ENCODE measurements around the gene TMEM37. TPM values are rescaled to one million over a fixed set of nuclear protein-coding genes. Genes with fewer than 3 reads are reported as not detected.

The TMEM37 gene
- polyA plus RNA-seq, 1 of the 3 experiments (the other 2 are of a cell fraction): 0.25 TPM

DNA sequence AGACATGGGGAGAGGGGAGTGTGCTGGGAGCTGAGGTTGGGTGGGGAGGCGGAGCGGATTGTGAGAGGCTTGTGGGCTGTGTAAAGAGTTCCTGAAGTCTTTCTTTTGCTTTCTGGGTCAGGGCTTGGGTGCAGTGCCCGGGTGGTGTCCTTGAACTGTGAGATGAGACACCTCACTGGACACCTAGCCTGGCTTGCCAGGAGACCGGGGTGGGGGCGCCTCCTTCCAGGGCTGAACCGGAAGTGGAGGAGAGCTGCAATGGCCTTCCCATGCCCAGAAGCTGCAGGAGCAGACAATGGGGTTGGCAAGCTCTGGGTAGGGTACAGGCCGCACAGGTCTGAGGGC, 4.3 kb downstream of the TMEM37 start:
- H3K4me2 ChIP-seq: no peak overlapping the region
- H3K9me3 ChIP-seq: no peaks in the 10 kb centered on the region
- H3K27ac ChIP-seq (ENCODE audit: low read depth in 2 of 2, low read length in 1 of 2): no peak overlapping the region
- no peak overlapping the region for H3K4me3 ChIP-seq (ENCODE audit: low read depth in 2 of 2, low read length in 1 of 2)
- no peak overlapping the region for H3K9ac ChIP-seq
- TF ChIP-seq RAD21 (IDR thresholded peaks at IDR 0.05; ENCODE audit: low read length) (no peak), GABPA (IDR thresholded peaks at IDR 0.05; ENCODE audit: low read depth) (no peak), POLR2AphosphoS5 (IDR thresholded peaks at IDR 0.05; ENCODE audit: low read depth, low read length) (no peak), NRF1 (IDR thresholded peaks at IDR 0.05; ENCODE audit: low read depth, low read length) (no peak), FOSL2 (IDR thresholded peaks at IDR 0.05; ENCODE audit: borderline replicate concordance, low read depth) (no peak), SIN3A (IDR thresholded peaks at IDR 0.05; ENCODE audit: borderline replicate concordance, low read depth, low read length) (no peak)
- TF ChIP-seq, protein P1, sequence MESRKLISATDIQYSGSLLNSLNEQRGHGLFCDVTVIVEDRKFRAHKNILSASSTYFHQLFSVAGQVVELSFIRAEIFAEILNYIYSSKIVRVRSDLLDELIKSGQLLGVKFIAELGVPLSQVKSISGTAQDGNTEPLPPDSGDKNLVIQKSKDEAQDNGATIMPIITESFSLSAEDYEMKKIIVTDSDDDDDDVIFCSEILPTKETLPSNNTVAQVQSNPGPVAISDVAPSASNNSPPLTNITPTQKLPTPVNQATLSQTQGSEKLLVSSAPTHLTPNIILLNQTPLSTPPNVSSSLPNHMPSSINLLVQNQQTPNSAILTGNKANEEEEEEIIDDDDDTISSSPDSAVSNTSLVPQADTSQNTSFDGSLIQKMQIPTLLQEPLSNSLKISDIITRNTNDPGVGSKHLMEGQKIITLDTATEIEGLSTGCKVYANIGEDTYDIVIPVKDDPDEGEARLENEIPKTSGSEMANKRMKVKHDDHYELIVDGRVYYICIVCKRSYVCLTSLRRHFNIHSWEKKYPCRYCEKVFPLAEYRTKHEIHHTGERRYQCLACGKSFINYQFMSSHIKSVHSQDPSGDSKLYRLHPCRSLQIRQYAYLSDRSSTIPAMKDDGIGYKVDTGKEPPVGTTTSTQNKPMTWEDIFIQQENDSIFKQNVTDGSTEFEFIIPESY (IDR thresholded peaks at IDR 0.05; ENCODE audit: borderline replicate concordance, low read depth): no peak
- TF ChIP-seq, protein P2, sequence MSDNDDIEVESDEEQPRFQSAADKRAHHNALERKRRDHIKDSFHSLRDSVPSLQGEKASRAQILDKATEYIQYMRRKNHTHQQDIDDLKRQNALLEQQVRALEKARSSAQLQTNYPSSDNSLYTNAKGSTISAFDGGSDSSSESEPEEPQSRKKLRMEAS (IDR thresholded peaks at IDR 0.05; ENCODE audit: low read depth): no peak
- TF ChIP-seq, protein P3, sequence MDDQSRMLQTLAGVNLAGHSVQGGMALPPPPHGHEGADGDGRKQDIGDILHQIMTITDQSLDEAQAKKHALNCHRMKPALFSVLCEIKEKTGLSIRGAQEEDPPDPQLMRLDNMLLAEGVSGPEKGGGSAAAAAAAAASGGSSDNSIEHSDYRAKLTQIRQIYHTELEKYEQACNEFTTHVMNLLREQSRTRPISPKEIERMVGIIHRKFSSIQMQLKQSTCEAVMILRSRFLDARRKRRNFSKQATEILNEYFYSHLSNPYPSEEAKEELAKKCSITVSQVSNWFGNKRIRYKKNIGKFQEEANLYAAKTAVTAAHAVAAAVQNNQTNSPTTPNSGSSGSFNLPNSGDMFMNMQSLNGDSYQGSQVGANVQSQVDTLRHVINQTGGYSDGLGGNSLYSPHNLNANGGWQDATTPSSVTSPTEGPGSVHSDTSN (IDR thresholded peaks at IDR 0.05): no peak
- TF ChIP-seq, protein P4, sequence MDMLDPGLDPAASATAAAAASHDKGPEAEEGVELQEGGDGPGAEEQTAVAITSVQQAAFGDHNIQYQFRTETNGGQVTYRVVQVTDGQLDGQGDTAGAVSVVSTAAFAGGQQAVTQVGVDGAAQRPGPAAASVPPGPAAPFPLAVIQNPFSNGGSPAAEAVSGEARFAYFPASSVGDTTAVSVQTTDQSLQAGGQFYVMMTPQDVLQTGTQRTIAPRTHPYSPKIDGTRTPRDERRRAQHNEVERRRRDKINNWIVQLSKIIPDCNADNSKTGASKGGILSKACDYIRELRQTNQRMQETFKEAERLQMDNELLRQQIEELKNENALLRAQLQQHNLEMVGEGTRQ (IDR thresholded peaks at IDR 0.05; ENCODE audit: borderline replicate concordance, low read depth, low read length): no peak
- H4K20me1 ChIP-seq (ENCODE audit: insufficient read depth): no peaks in the 10 kb centered on the region
- ChIA-PET CTCF (interaction anchor here (2.9 kb wide), 1 partner anchor 40 kb away, joined by 18 read pairs; no protein-coding TSS in a partner anchor), POLR2A (no interaction called here)
- H3F3A ChIP-seq (replicated peaks; ENCODE audit: insufficient read depth): no peaks in the 10 kb centered on the region
- H3K4me1 ChIP-seq (ENCODE audit: control insufficient read depth in 1 of 2, insufficient read depth in 2 of 2, low read depth in 1 of 2, low read length in 1 of 2): peaks cover 0 to 10% of the 10 kb centered on the region in 2 experiments; a peak in 2 of 4 replicates
- DNase-seq: no peak
- H3K79me2 ChIP-seq (ENCODE audit: insufficient read depth): no peaks in the 10 kb centered on the region
- H3K27me3 ChIP-seq (ENCODE audit: insufficient read depth): peaks cover 22% of the 10 kb centered on the region; the same call in 1 of the 2 replicates
- no peaks in the 10 kb centered on the region for H3K36me3 ChIP-seq (replicated peaks in 1 of 2; ENCODE audit: control insufficient read depth in 1 of 2, insufficient read depth in 2 of 2, low read length in 1 of 2)
- 93% methylated on average over 4 of the region's 7 CpGs for WGBS (ENCODE audit: low lambda C conversion rate)
- H3K9me2 ChIP-seq: no peaks in the 10 kb centered on the region
- no peak overlapping the region for H2AFZ ChIP-seq (ENCODE audit: low read depth)

DNA sequence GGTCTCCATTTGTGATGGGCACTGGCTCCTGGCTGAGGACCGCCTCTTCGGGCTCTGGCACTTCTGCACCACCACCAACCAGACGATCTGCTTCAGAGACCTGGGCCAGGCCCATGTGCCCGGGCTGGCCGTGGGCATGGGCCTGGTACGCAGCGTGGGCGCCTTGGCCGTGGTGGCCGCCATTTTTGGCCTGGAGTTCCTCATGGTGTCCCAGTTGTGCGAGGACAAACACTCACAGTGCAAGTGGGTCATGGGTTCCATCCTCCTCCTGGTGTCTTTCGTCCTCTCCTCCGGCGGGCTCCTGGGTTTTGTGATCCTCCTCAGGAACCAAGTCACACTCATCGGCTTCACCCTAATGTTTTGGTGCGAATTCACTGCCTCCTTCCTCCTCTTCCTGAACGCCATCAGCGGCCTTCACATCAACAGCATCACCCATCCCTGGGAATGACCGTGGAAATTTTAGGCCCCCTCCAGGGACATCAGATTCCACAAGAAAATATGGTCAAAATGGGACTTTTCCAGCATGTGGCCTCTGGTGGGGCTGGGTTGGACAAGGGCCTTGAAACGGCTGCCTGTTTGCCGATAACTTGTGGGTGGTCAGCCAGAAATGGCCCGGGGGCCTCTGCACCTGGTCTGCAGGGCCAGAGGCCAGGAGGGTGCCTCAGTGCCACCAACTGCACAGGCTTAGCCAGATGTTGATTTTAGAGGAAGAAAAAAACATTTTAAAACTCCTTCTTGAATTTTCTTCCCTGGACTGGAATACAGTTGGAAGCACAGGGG, 5.5 kb downstream of the TMEM37 start:
- no peak overlapping the region for H3K4me2 ChIP-seq
- peaks cover 0 to 6% of the 10 kb centered on the region in 2 experiments; a peak in 1 of 4 replicates for H3K4me1 ChIP-seq (ENCODE audit: control insufficient read depth in 1 of 2, insufficient read depth in 2 of 2, low read depth in 1 of 2, low read length in 1 of 2)
- no peaks in the 10 kb centered on the region for H3K79me2 ChIP-seq (ENCODE audit: insufficient read depth)
- H3K27ac ChIP-seq (ENCODE audit: low read depth in 2 of 2, low read length in 1 of 2): no peak overlapping the region
- no peaks in the 10 kb centered on the region for H3K9me3 ChIP-seq
- no peaks in the 10 kb centered on the region for H4K20me1 ChIP-seq (ENCODE audit: insufficient read depth)
- no peaks in the 10 kb centered on the region for H3F3A ChIP-seq (replicated peaks; ENCODE audit: insufficient read depth)
- H3K27me3 ChIP-seq (ENCODE audit: insufficient read depth): peaks cover 22% of the 10 kb centered on the region; the same call in 1 of the 2 replicates
- no peaks in the 10 kb centered on the region for H3K36me3 ChIP-seq (replicated peaks in 1 of 2; ENCODE audit: control insufficient read depth in 1 of 2, insufficient read depth in 2 of 2, low read length in 1 of 2)
- no peak overlapping the region for H3K4me3 ChIP-seq (ENCODE audit: low read depth in 2 of 2, low read length in 1 of 2)
- H3K9ac ChIP-seq: no peak overlapping the region
- 76% methylated on average over 11 of the region's 22 CpGs for WGBS (ENCODE audit: low lambda C conversion rate)
- H3K9me2 ChIP-seq: no peaks in the 10 kb centered on the region
- ChIA-PET POLR2A (no interaction called here), CTCF (interaction anchor here (3.5 kb wide), 1 partner anchor 39 kb away, joined by 18 read pairs; no protein-coding TSS in a partner anchor)
- H2AFZ ChIP-seq (ENCODE audit: low read depth): no peak overlapping the region
- DNase-seq: no peak
- TF ChIP-seq, protein P1 (IDR thresholded peaks at IDR 0.05; ENCODE audit: borderline replicate concordance, low read depth): no peak
- TF ChIP-seq EP300 (IDR thresholded peaks at IDR 0.05; ENCODE audit: borderline replicate concordance in 1 of 2, low read depth in 1 of 2, low read length in 1 of 2): no peak
- TF ChIP-seq FOSL2 (IDR thresholded peaks at IDR 0.05; ENCODE audit: borderline replicate concordance, low read depth): no peak
- no peak for TF ChIP-seq TCF12 (IDR thresholded peaks at IDR 0.05)
- TF ChIP-seq, protein P5, sequence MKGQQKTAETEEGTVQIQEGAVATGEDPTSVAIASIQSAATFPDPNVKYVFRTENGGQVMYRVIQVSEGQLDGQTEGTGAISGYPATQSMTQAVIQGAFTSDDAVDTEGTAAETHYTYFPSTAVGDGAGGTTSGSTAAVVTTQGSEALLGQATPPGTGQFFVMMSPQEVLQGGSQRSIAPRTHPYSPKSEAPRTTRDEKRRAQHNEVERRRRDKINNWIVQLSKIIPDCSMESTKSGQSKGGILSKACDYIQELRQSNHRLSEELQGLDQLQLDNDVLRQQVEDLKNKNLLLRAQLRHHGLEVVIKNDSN (IDR thresholded peaks at IDR 0.05; ENCODE audit: borderline replicate concordance, low read depth): no peak
- no peak for TF ChIP-seq GATA2 (CRISPR knock-in tag; IDR thresholded peaks at IDR 0.05)

Measured in SK-N-SH (cell line).